HCT116 (cell line): ENCODE measurements around the gene UGT3A2. TPM values are rescaled to one million over a fixed set of nuclear protein-coding genes. Genes with fewer than 3 reads are reported as not detected.
A peak's percentile ranks its signal among the peaks of the same experiment; 100 is the strongest.

Experiments
- ATAC-seq: fragments of 200-7000 bp; cut with Tn5 transposase; 2 replicates; pipeline ENCODE4 v1.9.1; 2020; ENCODE audit warnings: mild to moderate bottlenecking, moderate library complexity
- BruUV-seq: library from RNA; stranded (reverse); fragments of 400-500 nt; replicated peaks from 2 replicates; lab custom pipeline; 2021; lab: Mats Ljungman, UMichigan
- CTCF ChIA-PET: fragments of 300-600 bp; sonication (Branson Sonifier 250); formaldehyde crosslinking; loops from one replicate; lab custom pipeline; 2021; ENCODE audit warnings: antibody characterized with exemption; lab: Charles Lee
- POLR2A ChIA-PET: fragments of 300-600, 350-600 bp; sonication (Branson Sonifier 250); formaldehyde crosslinking; loops from one replicate; lab custom pipeline; 2021; ENCODE audit warnings: antibody characterized with exemption; lab: Charles Lee
- RAD21 ChIA-PET, 2 experiments: fragments of 300-600 bp; sonication (Branson Sonifier 250); formaldehyde crosslinking; loops; one replicate each; lab custom pipeline; 2023; ENCODE audit warnings: low total read pairs in 2 of 2; ENCODE audit not compliant: uncharacterized antibody in 2 of 2, unreplicated experiment in 2 of 2, low non-redundant PET in 1 of 2; lab: Charles Lee
- DNase-seq: peaks from one replicate; pipeline ENCODE4 v3.0.0-alpha.2; 2010; ENCODE audit warnings: low read depth, low spot score
- H2AFZ ChIP-seq: fragments of 200-600 bp; shearing (Covaris generic), sonication (generic); 2 replicates; pipeline ENCODE4 v1.6.1; 2017; ENCODE audit warnings: low read depth, mixed run types, mixed read lengths, antibody characterized with exemption, low read length; ENCODE audit not compliant: poor library complexity, severe bottlenecking
- H3K27ac ChIP-seq: 2 replicates; pipeline ENCODE4 v1.5.1; 2012; ENCODE audit warnings: low read depth, low read length
- H3K27me3 ChIP-seq: fragments of 200-600 bp; sonication (generic); 2 replicates; pipeline ENCODE4 v1.6.1; 2016; ENCODE audit warnings: mixed run types, low read length, mixed read lengths; ENCODE audit not compliant: insufficient read depth
- H3K36me3 ChIP-seq, 2 experiments: fragments of 200-500 bp in 1 of 2; fragments of 200-600 bp in 1 of 2; sonication (Bioruptor generic) in 1 of 2; sonication (generic) in 1 of 2; 2 replicates each; pipeline versions ENCODE4 v1.5.1 to v1.6.1; 2014 to 2016; ENCODE audit warnings: low read length in 2 of 2, inconsistent platforms in 1 of 2, mixed read lengths in 1 of 2, mixed run types in 1 of 2; ENCODE audit not compliant: insufficient read depth in 2 of 2, control insufficient read depth in 1 of 2
- H3K4me1 ChIP-seq, 2 experiments: fragments of 200-600 bp in 1 of 2; sonication (generic) in 1 of 2; 2 replicates each; pipeline versions ENCODE4 v1.5.1 to v1.6.1; 2012 to 2017; ENCODE audit warnings: low read length in 2 of 2, inconsistent platforms in 1 of 2, mild to moderate bottlenecking in 1 of 2, mixed read lengths in 1 of 2, mixed run types in 1 of 2, moderate library complexity in 1 of 2; ENCODE audit not compliant: insufficient read depth in 2 of 2, control insufficient read depth in 1 of 2
- H3K4me2 ChIP-seq: fragments of 200-600 bp; sonication (generic); 2 replicates; pipeline ENCODE4 v1.6.1; 2017; ENCODE audit warnings: mixed run types, low read length, mixed read lengths
- H3K4me3 ChIP-seq, 2 experiments: fragments of 200-600 bp in 1 of 2; sonication (generic) in 1 of 2; replicated peaks in 1 of 2; 2 replicates each; pipeline ENCODE4 v1.5.1; 2011 to 2016; ENCODE audit warnings: low read length in 2 of 2, control low read depth in 1 of 2, low read depth in 1 of 2, mild to moderate bottlenecking in 1 of 2, mixed read lengths in 1 of 2, mixed run types in 1 of 2
- H3K79me2 ChIP-seq: fragments of 200-600 bp; sonication (generic); 2 replicates; pipeline ENCODE4 v1.6.1; 2017; ENCODE audit warnings: mild to moderate bottlenecking, mixed run types, low read length, moderate library complexity, mixed read lengths; ENCODE audit not compliant: insufficient read depth
- H3K9ac ChIP-seq: fragments of 200-600 bp; sonication (generic); 2 replicates; pipeline ENCODE4 v1.6.1; 2016; ENCODE audit warnings: low read length, mixed read lengths
- H3K9me2 ChIP-seq: fragments of 200-600 bp; sonication (generic), shearing (Covaris generic); 2 replicates; pipeline ENCODE4 v1.6.1; 2017; ENCODE audit warnings: mixed run types, mild to moderate bottlenecking, moderate library complexity; ENCODE audit not compliant: insufficient read depth
- H3K9me3 ChIP-seq, 2 experiments: fragments of 200-500 bp in 1 of 2; fragments of 200-600 bp in 1 of 2; sonication (Bioruptor generic) in 1 of 2; sonication (generic) in 1 of 2; 2 replicates each; pipeline ENCODE4 v1.6.1; 2014 to 2017; ENCODE audit warnings: low read length in 2 of 2, mixed read lengths in 2 of 2, inconsistent platforms in 1 of 2, low read depth in 1 of 2, mild to moderate bottlenecking in 1 of 2, mixed run types in 1 of 2, moderate library complexity in 1 of 2; ENCODE audit not compliant: control insufficient read depth in 1 of 2, insufficient read depth in 1 of 2
- H4K20me1 ChIP-seq: fragments of 200-600 bp; sonication (generic), shearing (Covaris generic); 2 replicates; pipeline ENCODE4 v1.6.1; 2017; ENCODE audit warnings: mixed run types, mild to moderate bottlenecking, moderate library complexity; ENCODE audit not compliant: insufficient read depth
- CTCF ChIP-seq, 3 experiments: fragments of 200-600 bp in 1 of 3; sonication (generic) in 1 of 3; IDR thresholded peaks in 2 of 3; conservative IDR thresholded peaks in 1 of 3; 2 replicates each; pipeline ENCODE4 v1.5.1; 2012 to 2017; ENCODE audit warnings: low read depth in 2 of 3, low read length in 2 of 3, antibody characterized with exemption in 1 of 3, borderline replicate concordance in 1 of 3, control low read depth in 1 of 3, mild to moderate bottlenecking in 1 of 3, mixed read lengths in 1 of 3, mixed run types in 1 of 3, moderate library complexity in 1 of 3; ENCODE audit not compliant: insufficient read depth in 1 of 3
- ELF1 ChIP-seq: IDR thresholded peaks from 2 replicates; pipeline ENCODE4 v1.6.1; 2012; ENCODE audit warnings: low read depth, borderline replicate concordance
- EZH2 ChIP-seq: fragments of 200-600 bp; sonication (generic); IDR thresholded peaks from 2 replicates; pipeline ENCODE4 v1.6.1; 2017; ENCODE audit warnings: antibody characterized with exemption, mixed run types
- EZH2phosphoT487 ChIP-seq: fragments of 200-600 bp; IDR thresholded peaks from 2 replicates; pipeline ENCODE4 v1.6.1; 2018; ENCODE audit warnings: antibody characterized with exemption, borderline replicate concordance
- FOSL1 ChIP-seq: IDR thresholded peaks from 2 replicates; pipeline ENCODE4 v1.6.1; 2012; ENCODE audit warnings: low read depth
- POLR2A ChIP-seq: IDR thresholded peaks from 2 replicates; pipeline ENCODE4 v1.7.0; 2011; ENCODE audit warnings: borderline replicate concordance; ENCODE audit not compliant: insufficient read depth, insufficient read length; ENCODE audit errors: extremely low read depth
- RAD21 ChIP-seq: IDR thresholded peaks from 2 replicates; pipeline ENCODE4 v1.6.1; 2012; ENCODE audit warnings: low read depth, mild to moderate bottlenecking
- SIN3A ChIP-seq: IDR thresholded peaks from 2 replicates; pipeline ENCODE4 v1.6.1; 2012; ENCODE audit warnings: low read depth
- intact Hi-C: fragments of 100-400 bp; cut with micrococcal nuclease; formaldehyde crosslinking; loops from 2 replicates; pipeline ENCODE4 v1.10.0; 2022
- total RNA-seq: library from RNA; stranded (reverse); gene quantifications from one replicate; pipeline ENCODE4 v1.2.1, GENCODE V29; 2021; ENCODE audit not compliant: unreplicated experiment

UGT3A2 gene
- total RNA-seq, 1 experiment from 2014 or later: not detected

GRCh38 chr5:36073595-36074216 lies 7.0 kb upstream of the UGT3A2 start:
- CTCF ChIA-PET: interaction anchor here (1.3 to 1.4 kb wide), 2 partner anchors 8 to 17 kb away, joined by 4 read pairs; no protein-coding TSS in a partner anchor
- TF ChIP-seq EZH2 (no peak), ELF1 (no peak), EZH2phosphoT487 (no peak), POLR2A (no peak), RAD21 (peak; percentile 46), CTCF (IDR thresholded peaks at IDR 0.05 in 2 of 3, conservative IDR thresholded peaks at IDR 0.05 in 1 of 3; ENCODE audit: borderline replicate concordance in 1 of 3, insufficient read depth in 1 of 3, low read depth in 2 of 3, low read length in 2 of 3) (peak; percentile 24 to 44 (median 43); a peak in 5 of 6 replicates), SIN3A (no peak), FOSL1 (no peak)
- TF ChIP-seq, all 23 proteins: peak for 2
- RAD21 ChIA-PET: no interaction called here
- Histone ChIP-seq H3K36me3 (no peaks in the 10 kb centered on the region), H3K9me3 (no peaks in the 10 kb centered on the region), H3K4me2 (no peak overlapping the region), H3K4me1 (no peaks in the 10 kb centered on the region), H2AFZ (no peak overlapping the region), H3K27ac (no peak overlapping the region), H3K79me2 (no peaks in the 10 kb centered on the region), H3K4me3 (no peak overlapping the region), H3K9ac (no peak overlapping the region), H4K20me1 (no peaks in the 10 kb centered on the region), H3K9me2 (no peaks in the 10 kb centered on the region), H3K27me3 (no peaks in the 10 kb centered on the region)
- ATAC-seq: peak; percentile 94
- BruUV-seq: no TSS peak
- intact Hi-C loops: no loop called here
- POLR2A ChIA-PET: no interaction called here
- peak; percentile 22 for DNase-seq
